Mononuclear cell (primary cell): ENCODE results near the gene SHISAL1. TPM values are rescaled to one million over a fixed set of nuclear protein-coding genes. Genes with fewer than 3 reads are reported as not detected.

Experiments
- H3K27me3 ChIP-seq: 2 replicates; pipeline ENCODE4 v1.6.0; 2011; ENCODE audit warnings: low read length, control low read depth; ENCODE audit not compliant: insufficient read depth
- H3K4me1 ChIP-seq: 2 replicates; pipeline ENCODE4 v1.5.1; 2011; ENCODE audit warnings: mild to moderate bottlenecking, low read length, control low read depth; ENCODE audit not compliant: insufficient read depth
- H3K4me3 ChIP-seq: 2 replicates; pipeline ENCODE4 v1.5.1; 2011; ENCODE audit warnings: mild to moderate bottlenecking, low read length, moderate library complexity
- H3K9me3 ChIP-seq: 2 replicates; pipeline ENCODE4 v1.5.1; 2011; ENCODE audit warnings: low read depth, mild to moderate bottlenecking, control low read depth, low read length
- total RNA-seq: library from RNA; depleted of rRNA; stranded (reverse); fragments of >200 nt; gene quantifications from one replicate; pipeline ENCODE4 v1.2.3, GENCODE V29; 2012

Gene SHISAL1
- total RNA-seq, 1 donor: not detected

DNA sequence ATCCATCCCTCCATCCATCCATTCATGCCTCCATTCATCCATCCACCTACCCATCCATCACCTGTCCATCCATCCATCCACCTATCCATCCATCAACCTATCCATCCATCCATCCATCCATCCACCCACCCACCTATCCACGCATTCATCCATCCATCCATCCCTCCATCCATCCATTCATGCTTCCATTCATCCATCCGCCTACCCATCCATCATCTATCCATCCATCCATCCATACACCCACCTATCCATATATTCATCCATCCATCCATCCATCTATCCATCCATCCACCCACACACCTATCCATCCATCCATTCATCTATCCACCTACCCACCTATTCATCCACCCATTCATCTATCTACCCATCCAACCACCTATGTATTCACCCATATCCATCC lies 118.2 kb downstream of the SHISAL1 start:
- H3K4me1 ChIP-seq: peaks cover 43% of the 10 kb centered on the region
- H3K9me3 ChIP-seq: no peaks in the 10 kb centered on the region
- H3K4me3 ChIP-seq: no peak overlapping the region
- no peaks in the 10 kb centered on the region for H3K27me3 ChIP-seq

Other genes with a start within 250 kb of the SHISAL1 start
- gene PARVG, start 132.0 kb downstream of the SHISAL1 start, total RNA-seq: 87.6 TPM
- 9.1 TPM for gene RTL6, start 185.3 kb upstream of the SHISAL1 start, total RNA-seq